ENCODE measurements around the gene GDAP2. TPM values are rescaled to one million over a fixed set of nuclear protein-coding genes. Genes with fewer than 3 reads are reported as not detected.

The GDAP2 gene
- total RNA-seq, 1 donor from 2014 or later: 20.8 TPM

- FAIRE-seq (no peak), DNase-seq (ENCODE audit: low read depth) (no peak)
- Histone ChIP-seq H3K27me3 (ENCODE audit: control insufficient read depth, insufficient read depth, low read length) (no peaks in the 10 kb centered on the region), H3K4me3 (ENCODE audit: low read depth, low read length) (no peak overlapping the region), H3K36me3 (ENCODE audit: control insufficient read depth, insufficient read depth, low read length) (no peaks in the 10 kb centered on the region)
- TF ChIP-seq, protein P1, sequence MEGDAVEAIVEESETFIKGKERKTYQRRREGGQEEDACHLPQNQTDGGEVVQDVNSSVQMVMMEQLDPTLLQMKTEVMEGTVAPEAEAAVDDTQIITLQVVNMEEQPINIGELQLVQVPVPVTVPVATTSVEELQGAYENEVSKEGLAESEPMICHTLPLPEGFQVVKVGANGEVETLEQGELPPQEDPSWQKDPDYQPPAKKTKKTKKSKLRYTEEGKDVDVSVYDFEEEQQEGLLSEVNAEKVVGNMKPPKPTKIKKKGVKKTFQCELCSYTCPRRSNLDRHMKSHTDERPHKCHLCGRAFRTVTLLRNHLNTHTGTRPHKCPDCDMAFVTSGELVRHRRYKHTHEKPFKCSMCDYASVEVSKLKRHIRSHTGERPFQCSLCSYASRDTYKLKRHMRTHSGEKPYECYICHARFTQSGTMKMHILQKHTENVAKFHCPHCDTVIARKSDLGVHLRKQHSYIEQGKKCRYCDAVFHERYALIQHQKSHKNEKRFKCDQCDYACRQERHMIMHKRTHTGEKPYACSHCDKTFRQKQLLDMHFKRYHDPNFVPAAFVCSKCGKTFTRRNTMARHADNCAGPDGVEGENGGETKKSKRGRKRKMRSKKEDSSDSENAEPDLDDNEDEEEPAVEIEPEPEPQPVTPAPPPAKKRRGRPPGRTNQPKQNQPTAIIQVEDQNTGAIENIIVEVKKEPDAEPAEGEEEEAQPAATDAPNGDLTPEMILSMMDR (IDR thresholded peaks at IDR 0.05; ENCODE audit: insufficient read depth, low read length, severe bottlenecking): no peak
Measured at GRCh38 chr1:117921991-117922390, 7.4 kb downstream of the GDAP2 start.

- H3K36me3 ChIP-seq (ENCODE audit: control insufficient read depth, insufficient read depth, low read length): peaks cover 1% of the 10 kb centered on the region
- no peak for FAIRE-seq
- DNase-seq (ENCODE audit: low read depth): no peak
- H3K4me3 ChIP-seq (ENCODE audit: low read depth, low read length): no peak overlapping the region
- TF ChIP-seq, protein P1 (IDR thresholded peaks at IDR 0.05; ENCODE audit: insufficient read depth, low read length, severe bottlenecking): no peak
- no peaks in the 10 kb centered on the region for H3K27me3 ChIP-seq (ENCODE audit: control insufficient read depth, insufficient read depth, low read length)
Measured at GRCh38 chr1:117919376-117919775, 10.0 kb downstream of the GDAP2 start.

DNA sequence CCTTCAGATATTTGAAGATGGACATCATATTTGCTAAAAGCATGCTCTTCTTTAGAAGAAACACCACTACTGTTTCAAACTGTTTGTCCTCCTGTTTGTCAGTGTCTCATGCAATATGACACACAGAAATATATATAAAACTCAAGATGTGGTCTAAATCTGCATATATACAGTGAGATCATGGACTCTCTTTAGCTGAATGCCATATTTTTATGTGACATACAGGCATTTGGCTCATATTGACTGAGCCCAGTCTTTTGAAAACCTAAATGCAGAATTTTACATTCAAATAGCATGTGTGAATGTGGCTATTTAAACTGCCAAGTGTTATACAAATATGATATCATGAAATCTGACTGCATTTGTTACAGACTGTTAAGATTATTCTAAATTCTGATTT is 18.4 kb downstream of the GDAP2 start:
- Histone ChIP-seq H3K4me3 (ENCODE audit: low read depth, low read length) (no peak overlapping the region), H3K27me3 (ENCODE audit: control insufficient read depth, insufficient read depth, low read length) (no peaks in the 10 kb centered on the region), H3K36me3 (ENCODE audit: control insufficient read depth, insufficient read depth, low read length) (peaks cover 3% of the 10 kb centered on the region)
- TF ChIP-seq, protein P1 (IDR thresholded peaks at IDR 0.05; ENCODE audit: insufficient read depth, low read length, severe bottlenecking): no peak
- no peak for DNase-seq (ENCODE audit: low read depth)
- no peak for FAIRE-seq

DNA sequence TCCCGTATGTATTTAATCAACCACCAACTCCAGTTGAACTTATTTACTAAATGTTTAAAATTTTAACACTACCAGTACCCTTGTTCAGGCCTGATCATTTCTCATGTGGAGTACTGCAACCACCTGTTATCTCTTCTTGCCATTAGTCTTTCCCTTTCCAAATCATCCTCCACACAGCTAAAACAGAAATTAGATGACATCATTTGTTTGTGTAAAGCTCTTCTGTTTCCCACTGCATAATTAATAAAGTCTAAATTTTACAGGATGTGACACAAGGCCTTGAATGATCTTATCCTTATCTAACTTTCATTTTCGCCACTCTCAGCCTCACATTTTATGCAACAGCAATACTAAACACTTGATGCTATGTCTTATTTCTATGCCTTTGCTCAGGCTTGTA is 24.4 kb downstream of the GDAP2 start:
- H3K36me3 ChIP-seq (ENCODE audit: control insufficient read depth, insufficient read depth, low read length): peaks cover 3% of the 10 kb centered on the region

DNA sequence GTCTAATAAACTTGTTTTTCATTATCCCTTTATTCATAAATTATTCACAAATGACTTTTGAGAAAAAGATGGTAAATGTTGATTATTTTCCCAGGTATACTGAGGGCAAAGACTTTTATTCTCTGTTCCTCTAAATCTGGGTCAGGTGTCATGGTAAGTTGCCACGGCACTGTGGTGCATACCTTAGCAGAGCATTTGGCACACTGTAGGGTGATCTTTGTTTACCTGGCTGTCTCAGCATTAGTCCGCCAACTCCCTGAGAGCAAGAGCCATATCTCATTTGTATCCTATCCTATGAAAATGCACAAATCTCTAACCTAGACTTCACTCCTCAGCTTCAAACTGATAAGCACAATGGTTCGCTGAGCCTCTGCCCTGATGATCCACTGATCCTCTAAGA is 24.9 kb downstream of the GDAP2 start:
- TF ChIP-seq, protein P1 (IDR thresholded peaks at IDR 0.05; ENCODE audit: insufficient read depth, low read length, severe bottlenecking): no peak
- peaks cover 3% of the 10 kb centered on the region for H3K36me3 ChIP-seq (ENCODE audit: control insufficient read depth, insufficient read depth, low read length)
- no peak for FAIRE-seq
- H3K27me3 ChIP-seq (ENCODE audit: control insufficient read depth, insufficient read depth, low read length): no peaks in the 10 kb centered on the region
- no peak overlapping the region for H3K4me3 ChIP-seq (ENCODE audit: low read depth, low read length)
- DNase-seq (ENCODE audit: low read depth): no peak

More for the DNA sequence above, 24.4 kb downstream of the GDAP2 start:
- TF ChIP-seq, protein P1 (IDR thresholded peaks at IDR 0.05; ENCODE audit: insufficient read depth, low read length, severe bottlenecking): no peak
- Histone ChIP-seq H3K4me3 (ENCODE audit: low read depth, low read length) (no peak overlapping the region), H3K27me3 (ENCODE audit: control insufficient read depth, insufficient read depth, low read length) (no peaks in the 10 kb centered on the region)
- FAIRE-seq: no peak
- no peak for DNase-seq (ENCODE audit: low read depth)

GRCh38 chr1:117902944-117903343 is 26.5 kb downstream of the GDAP2 start:
- DNase-seq (ENCODE audit: low read depth) (no peak), FAIRE-seq (no peak)
- TF ChIP-seq, protein P1 (IDR thresholded peaks at IDR 0.05; ENCODE audit: insufficient read depth, low read length, severe bottlenecking): no peak
- Histone ChIP-seq H3K27me3 (ENCODE audit: control insufficient read depth, insufficient read depth, low read length) (no peaks in the 10 kb centered on the region), H3K36me3 (ENCODE audit: control insufficient read depth, insufficient read depth, low read length) (peaks cover 3% of the 10 kb centered on the region), H3K4me3 (ENCODE audit: low read depth, low read length) (no peak overlapping the region)

Data from bronchial epithelial cell (primary cell).